ENCODE results near the gene GPR135.
"Not testable (repeated sequence)": the region's sequence is repeated elsewhere in the genome, so short reads cannot be mapped to it uniquely, and the experiment has no call there.

The GPR135 gene

GRCh38 chr14:59474172-59474571 lies 9.0 kb upstream of the GPR135 start:
- DNase-seq: no peak

- peak; percentile 59 for DNase-seq
Measured at GRCh38 chr14:59464486-59465315, 479 bp downstream of the GPR135 start.

- DNase-seq: no peak
Measured at GRCh38 chr14:59463787-59464485, 1.2 kb downstream of the GPR135 start.

- no peak for DNase-seq
Measured at GRCh38 chr14:59461891-59462290, 3.3 kb downstream of the GPR135 start.

GRCh38 chr14:59460378-59460777 lies 4.8 kb downstream of the GPR135 start:
- DNase-seq: no peak

- DNase-seq: no peak
Measured at GRCh38 chr14:59458486-59458885, 6.7 kb downstream of the GPR135 start.

DNA sequence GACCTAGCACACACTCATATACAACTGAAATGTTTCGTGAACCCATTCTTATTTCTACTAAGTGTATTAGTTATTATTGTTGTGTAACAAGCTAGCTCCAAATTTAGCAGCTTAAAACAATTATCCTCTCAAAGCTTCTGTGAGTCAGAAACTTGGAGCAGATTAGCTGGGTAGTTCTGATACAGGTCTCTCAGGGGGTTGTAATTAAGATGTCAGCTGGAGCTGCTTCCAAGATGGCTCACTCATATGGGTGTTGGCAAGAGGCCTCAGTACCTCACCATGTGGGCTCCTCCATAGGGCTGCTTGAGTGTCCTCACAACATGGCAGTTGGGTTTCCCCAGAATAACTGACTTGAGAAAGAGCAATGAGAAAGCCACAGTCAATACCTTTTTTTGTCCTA lies 9.8 kb downstream of the GPR135 start:
- DNase-seq: no peak

GRCh38 chr14:59454139-59454538 lies 11.0 kb downstream of the GPR135 start:
- DNase-seq: no peak

DNA sequence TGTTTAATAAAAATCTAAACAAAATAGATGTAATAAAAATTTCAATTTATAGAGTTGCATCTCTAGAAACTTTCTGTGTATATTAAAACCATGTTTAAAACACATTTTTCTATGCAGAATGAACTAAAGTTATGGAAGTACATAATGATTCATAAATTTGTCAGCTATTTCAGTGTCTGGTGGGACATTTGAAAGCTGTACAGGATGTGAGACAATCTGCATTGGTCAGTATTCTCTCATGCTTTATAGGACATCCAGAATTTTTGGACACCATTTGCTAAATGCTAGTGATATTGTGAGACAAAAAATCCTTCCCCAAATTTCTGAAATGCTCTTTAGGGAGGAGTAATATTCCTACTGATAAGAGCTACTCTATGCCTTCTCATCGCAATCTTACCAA lies 13.3 kb downstream of the GPR135 start:
- no peak for DNase-seq

DNA sequence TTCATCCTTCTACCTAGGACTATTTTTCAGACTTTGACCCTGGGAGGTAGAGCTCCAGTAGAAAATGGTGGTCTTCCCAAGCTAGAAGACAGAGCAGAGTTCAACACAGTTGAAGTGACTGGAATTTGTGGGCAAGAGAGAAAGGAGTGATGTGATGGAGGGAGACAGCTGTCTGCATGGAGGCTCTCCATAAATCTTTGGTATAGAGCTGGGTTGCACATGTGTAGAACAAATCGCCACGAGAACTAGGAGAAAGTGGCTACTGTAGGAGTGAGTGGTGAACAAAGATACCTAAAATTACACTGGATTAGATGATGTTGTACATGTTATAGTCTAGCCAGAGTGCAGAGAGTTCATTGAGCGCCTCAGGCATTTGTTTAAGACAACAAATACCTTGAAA lies 14.5 kb downstream of the GPR135 start:
- DNase-seq: no peak

GRCh38 chr14:59448673-59449072 lies 16.5 kb downstream of the GPR135 start:
- not testable (repeated sequence) for DNase-seq

DNA sequence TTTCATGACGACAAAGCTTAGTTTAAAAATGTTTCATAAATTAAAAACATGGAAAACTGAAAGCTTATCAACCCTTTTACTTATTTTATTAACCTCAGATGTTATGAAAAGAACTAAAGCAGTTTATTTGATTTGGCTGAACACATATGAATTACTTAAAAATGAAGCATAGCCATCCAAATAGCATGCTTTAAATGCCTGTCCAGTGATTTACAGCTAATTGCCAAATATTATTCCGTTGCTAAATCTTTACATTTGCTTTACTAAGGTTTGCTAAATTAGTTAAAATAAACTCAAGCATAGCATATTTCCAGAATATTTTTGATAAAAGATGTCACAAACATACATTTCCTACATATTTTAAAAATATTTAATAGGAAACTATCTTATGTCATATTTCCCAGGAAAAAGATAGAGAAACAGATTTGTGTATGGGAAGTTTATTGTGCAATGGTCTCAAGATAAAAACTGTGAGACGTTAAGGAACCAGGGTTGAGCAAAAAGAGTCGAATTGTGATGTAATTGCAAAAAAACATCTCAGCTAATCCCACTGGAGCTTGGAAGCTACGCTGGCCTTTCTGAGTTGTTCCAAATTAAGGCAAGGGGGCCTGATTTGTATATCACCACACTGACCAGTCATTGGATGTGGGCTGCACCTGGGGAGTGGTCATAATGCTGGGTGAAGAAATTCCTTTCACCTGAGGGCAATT lies 25.8 kb downstream of the GPR135 start:
- DNase-seq: no peak

- DNase-seq: no peak
Measured at GRCh38 chr14:59438195-59438647, 27.0 kb downstream of the GPR135 start.

DNA sequence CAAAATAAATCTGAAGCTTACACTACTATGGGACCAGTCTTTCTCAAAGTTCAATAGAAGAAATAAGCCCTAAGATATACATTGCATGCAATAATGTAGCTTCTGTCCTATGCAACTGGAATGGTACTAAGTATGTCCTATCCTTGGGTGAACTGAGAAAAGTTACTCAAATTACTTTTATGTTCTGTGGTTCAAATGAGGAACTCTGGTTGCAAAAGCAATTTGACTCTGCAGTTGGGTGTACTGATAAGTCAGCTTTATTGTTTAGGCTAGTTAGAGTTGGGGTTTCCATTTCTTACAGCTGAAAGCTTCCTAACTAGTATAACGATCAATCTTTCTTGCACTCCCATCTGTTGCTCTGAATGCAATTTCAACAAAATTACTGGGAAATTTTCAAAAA lies 29.2 kb downstream of the GPR135 start:
- DNase-seq: no peak

GRCh38 chr14:59435101-59435500 lies 30.1 kb downstream of the GPR135 start:
- DNase-seq: no peak

DNA sequence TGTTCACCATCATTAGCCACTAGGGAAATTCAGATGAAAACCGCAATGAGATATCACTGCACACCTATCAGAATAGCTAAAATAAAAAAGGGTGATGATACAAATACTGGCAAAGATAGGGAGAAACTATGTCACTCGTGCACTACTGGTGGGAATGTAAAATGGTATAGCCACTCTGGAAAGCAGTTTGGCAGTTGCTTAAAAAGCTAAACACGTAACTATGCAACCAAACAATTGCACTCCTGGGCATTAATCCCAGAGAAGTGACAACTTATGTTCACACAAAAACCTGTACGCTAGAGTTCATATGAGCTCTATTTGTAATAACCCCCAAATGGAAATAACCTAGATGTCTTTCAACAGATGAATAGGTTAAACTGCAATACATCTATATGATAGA lies 35.4 kb downstream of the GPR135 start:
- no peak for DNase-seq

DNA sequence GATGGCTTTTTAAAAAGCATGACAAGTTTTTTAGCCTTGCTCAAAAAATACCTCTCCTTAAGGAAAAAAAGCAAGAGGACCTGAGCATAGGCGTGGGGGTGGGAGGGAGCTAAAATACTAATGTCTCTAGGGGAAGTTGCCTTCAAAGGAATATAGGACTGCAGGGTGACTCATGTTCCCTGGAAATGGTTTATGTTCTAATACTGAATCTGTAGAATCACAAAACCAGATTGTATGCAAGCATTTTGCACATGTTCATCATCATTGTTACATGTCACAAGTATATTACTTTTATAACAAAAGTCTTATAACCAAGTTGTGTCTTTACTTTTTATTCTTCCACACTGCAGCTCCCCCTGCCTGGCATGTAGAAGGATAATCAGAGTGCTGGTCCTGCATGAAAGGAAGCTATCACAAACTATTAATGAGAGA lies 36.6 kb downstream of the GPR135 start:
- no peak for DNase-seq

DNA sequence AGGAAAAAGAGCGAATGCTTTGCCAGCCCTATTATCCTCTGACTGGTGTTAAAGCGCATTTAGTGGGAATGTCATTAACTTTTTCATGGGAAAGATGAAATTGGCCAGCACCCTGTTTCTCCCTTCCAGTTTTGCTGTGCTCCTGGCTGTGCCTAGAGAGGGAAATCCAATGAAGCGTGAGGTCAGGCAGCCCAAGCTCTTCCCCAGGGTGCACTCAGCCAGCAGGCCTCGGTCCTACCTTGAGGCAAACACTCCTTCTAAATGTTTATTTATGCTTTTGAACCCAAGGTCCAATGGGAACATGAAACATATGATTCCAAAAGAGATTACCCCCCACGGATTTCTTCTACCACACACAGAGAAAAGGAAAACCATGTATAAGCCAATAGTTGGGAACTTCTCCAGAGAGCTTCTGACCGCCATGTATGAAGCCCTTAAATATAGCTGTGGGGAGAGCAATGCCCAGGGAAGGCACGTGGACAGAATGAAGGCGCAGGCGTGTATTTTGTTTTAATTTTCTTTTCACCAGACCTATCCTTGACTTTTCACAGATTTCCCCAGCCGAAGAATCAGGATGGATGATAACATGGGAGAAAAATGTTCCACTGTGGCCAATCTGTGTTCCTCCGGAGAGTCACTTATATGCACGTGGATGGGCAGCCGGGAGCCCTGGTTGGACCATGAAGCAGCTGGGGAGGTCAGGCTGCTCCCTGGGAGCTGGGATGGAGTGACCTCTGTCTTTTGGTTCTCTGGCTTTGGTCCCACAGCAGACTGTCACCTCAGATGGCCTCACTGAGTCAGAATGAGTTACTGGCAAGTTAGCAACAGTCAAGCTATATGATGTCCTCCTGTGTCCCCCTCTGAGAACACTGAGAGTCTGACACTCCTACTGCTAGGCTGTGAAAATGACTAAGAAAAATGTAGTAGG lies 37.3 kb downstream of the GPR135 start:
- no peak for DNase-seq

DNA sequence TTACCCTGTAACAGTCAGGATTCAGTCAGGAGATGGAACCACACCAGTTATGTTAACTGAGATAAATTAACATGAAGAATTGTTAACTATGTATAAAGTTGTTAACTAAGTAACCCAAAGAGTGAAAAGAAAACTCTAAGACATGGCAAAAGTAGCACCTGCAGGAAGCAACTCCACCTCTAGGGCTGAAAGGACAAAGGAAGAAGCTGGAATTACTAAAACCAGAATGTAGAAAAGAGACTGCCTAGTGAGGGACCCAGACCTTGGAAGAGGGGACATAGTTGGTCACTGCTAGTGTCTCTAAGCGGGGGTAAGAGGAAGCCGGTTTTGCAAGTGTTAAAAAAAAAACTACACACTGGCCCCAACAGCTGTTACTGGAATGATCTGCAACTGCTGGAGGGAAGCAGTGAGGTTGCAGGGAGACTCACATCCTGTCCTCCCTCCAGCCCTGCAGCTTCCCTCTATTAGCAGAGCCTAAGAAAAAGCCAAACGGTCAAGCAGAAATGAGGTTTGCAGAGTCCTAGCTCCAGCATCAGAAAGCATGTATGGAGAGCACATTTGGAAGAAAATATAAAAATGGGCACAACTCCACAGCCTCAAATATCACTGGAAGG lies 39.8 kb downstream of the GPR135 start:
- no peak for DNase-seq

DNA sequence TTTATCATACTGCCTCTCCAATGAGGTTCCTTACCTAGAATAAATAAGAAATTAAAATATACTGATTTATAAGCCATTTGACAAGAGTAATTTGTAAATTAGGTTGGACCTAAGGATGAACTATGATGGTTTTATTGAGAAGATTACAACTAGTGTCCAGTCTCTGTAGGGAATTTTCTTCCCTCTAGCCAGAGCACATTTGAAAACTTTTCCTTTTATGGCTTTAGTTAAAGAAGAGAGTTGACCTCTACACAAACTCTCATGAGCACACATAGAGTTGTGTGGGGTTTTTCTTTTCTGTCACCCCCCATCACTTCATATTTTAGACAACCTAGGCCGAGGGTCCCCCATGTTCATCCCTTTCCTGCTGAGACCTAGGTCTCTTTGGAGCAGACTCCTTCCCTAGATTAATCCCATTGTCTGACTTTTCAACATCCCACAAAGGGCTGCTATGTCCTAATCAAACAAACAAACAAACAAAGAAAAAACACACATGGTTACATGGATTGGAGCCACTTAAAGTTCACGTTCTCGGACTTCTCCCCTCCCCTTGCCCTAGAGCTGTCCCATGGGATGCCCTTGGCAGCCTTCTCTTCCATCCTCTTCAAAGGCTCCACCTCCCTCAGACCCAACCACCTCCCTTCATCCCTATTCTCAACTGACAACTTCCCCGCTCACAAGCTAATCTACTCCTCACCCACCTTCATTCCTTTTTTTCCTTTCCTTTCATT lies 40.7 kb downstream of the GPR135 start:
- no peak for DNase-seq

Measured in CD4-positive, alpha-beta T cell treated with Interleukin-21 for 1 hour (primary cell).